ENCODE data around the gene CNOT3. TPM values are rescaled to one million over a fixed set of nuclear protein-coding genes. Genes with fewer than 3 reads are reported as not detected.

Gene CNOT3
- total and polyA plus RNA-seq, 2 of the 13 experiments (the other 11 are each of a cell fraction or from before 2014, with no cell fraction given): 4.3 to 5.8 TPM

DNA sequence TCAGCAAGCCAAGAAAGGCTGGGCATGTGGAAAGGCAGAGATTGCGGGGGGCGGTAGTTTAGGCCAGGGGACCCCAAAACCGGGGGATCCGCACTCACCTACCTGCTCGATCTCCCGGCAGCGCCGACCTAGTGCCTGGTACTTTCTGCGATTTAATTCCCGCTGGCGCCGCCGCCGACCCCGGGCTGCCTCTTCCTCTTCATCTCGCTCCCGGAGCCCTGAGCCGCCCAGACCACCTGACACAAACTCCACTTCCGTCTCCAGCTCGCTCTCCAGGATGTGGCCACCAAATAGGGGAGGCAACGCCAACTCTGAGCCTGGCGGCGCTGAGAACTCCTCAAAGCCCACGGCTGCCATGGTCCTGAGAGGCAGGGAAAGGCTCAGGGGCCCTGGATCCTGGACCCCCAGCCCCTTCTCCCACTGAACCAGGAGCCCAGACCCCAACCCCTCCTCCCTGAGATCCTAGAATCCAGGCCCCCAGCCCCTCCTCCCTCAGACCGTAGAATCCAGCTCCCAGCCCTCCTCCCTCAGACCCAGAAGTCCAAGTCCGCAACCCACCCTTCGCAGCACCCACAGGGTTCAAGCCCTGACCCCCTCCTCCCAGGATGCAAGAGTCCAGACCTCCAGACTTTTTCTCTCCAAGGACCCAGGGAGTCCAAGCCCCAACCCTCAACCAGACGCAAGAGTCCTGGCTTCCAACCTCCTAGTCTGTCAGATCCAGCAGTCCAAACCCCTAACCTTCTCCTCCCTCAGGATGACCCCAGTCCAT, 23.0 kb upstream of the CNOT3 start (continued):
- TF ChIP-seq ZBTB40 (IDR thresholded peaks at IDR 0.05) (no peak), ZBTB40 (CRISPR knock-in tag; IDR thresholded peaks at IDR 0.05) (no peak), SRSF1 (optimal IDR thresholded peaks at IDR 0.05; ENCODE audit: low read depth, low read length) (no peak), ZNF160 (CRISPR knock-in tag; IDR thresholded peaks at IDR 0.05) (no peak), BCL6 (CRISPR knock-in tag; IDR thresholded peaks at IDR 0.05) (no peak), TRAFD1 (CRISPR knock-in tag; IDR thresholded peaks at IDR 0.05; ENCODE audit: borderline replicate concordance) (no peak), GTF2F1 (IDR thresholded peaks at IDR 0.05; ENCODE audit: low read length) (no peak), KMT2A (CRISPR knock-in tag; IDR thresholded peaks at IDR 0.05) (no peak), HOXA7 (CRISPR knock-in tag; IDR thresholded peaks at IDR 0.05) (no peak), ARHGAP35 (CRISPR knock-in tag; IDR thresholded peaks at IDR 0.05; ENCODE audit: borderline replicate concordance) (no peak), NCOA1 (CRISPR knock-in tag; IDR thresholded peaks at IDR 0.05) (0 out of 2 replicates have a peak, but pooled peaks have one; percentile 61), ZNF17 (CRISPR knock-in tag; IDR thresholded peaks at IDR 0.05) (no peak), TARDBP (CRISPR knock-in tag; IDR thresholded peaks at IDR 0.05) (no peak), ZNF350 (CRISPR knock-in tag; IDR thresholded peaks at IDR 0.05; ENCODE audit: borderline replicate concordance, low read depth) (no peak), ZNF253 (CRISPR knock-in tag; IDR thresholded peaks at IDR 0.05; ENCODE audit: borderline replicate concordance) (no peak), THAP9 (CRISPR knock-in tag; IDR thresholded peaks at IDR 0.05; ENCODE audit: borderline replicate concordance) (no peak)

Measured in HepG2 (cell line).